NOMO-1 treated with DMSO at 0.1 percent for 48 hours (cell line): Measurements from ENCODE around the gene PIGU.
A peak's percentile ranks its signal among the peaks of the same experiment; 100 is the strongest.
"Not testable (repeated sequence)": the region's sequence is repeated elsewhere in the genome, so short reads cannot be mapped to it uniquely, and the experiment has no call there.

ENCODE experiments used
- DNase-seq: peaks from one replicate; lab custom pipeline; 2025; ENCODE audit not compliant: unreplicated experiment; lab: John Stamatoyannopoulos, UW

The PIGU gene

GRCh38 chr20:34537651-34538050 lies 139.2 kb downstream of the PIGU start:
- no peak for DNase-seq

- DNase-seq = peak; percentile 8
Observed at GRCh38 chr20:34536798-34537394, 140.0 kb downstream of the PIGU start.

GRCh38 chr20:34535857-34536256 lies 141.0 kb downstream of the PIGU start:
- no peak for DNase-seq

- no peak for DNase-seq
Observed at GRCh38 chr20:34535301-34535840, 141.5 kb downstream of the PIGU start.

GRCh38 chr20:34534391-34535165 lies 142.3 kb downstream of the PIGU start:
- no peak for DNase-seq

GRCh38 chr20:34532756-34533155 lies 144.1 kb downstream of the PIGU start:
- no peak for DNase-seq

- DNase-seq = no peak
Observed at GRCh38 chr20:34532320-34532719, 144.6 kb downstream of the PIGU start.

GRCh38 chr20:34531608-34532265 lies 145.2 kb downstream of the PIGU start:
- DNase-seq = no peak

- DNase-seq = no peak
Observed at GRCh38 chr20:34530342-34530741, 146.6 kb downstream of the PIGU start.

- DNase-seq = no peak
Observed at GRCh38 chr20:34529742-34530141, 147.2 kb downstream of the PIGU start.

GRCh38 chr20:34528921-34529297 lies 148.0 kb downstream of the PIGU start:
- DNase-seq = no peak

- DNase-seq = no peak
Observed at GRCh38 chr20:34527016-34527415, 149.9 kb downstream of the PIGU start.

- DNase-seq = no peak
Observed at GRCh38 chr20:34526466-34526865, 150.4 kb downstream of the PIGU start.

- DNase-seq = no peak
Observed at GRCh38 chr20:34525709-34526416, 151.0 kb downstream of the PIGU start.

GRCh38 chr20:34525342-34525708 lies 151.6 kb downstream of the PIGU start:
- no peak for DNase-seq

GRCh38 chr20:34524426-34524825 lies 152.5 kb downstream of the PIGU start:
- DNase-seq = no peak

- peak; percentile 14 for DNase-seq
Observed at GRCh38 chr20:34522969-34523871, 153.7 kb downstream of the PIGU start.

GRCh38 chr20:34519841-34520240 lies 157.1 kb downstream of the PIGU start:
- not testable (repeated sequence) for DNase-seq

- DNase-seq = not testable (repeated sequence)
Observed at GRCh38 chr20:34518863-34519262, 158.0 kb downstream of the PIGU start.

GRCh38 chr20:34517114-34517505 lies 159.8 kb downstream of the PIGU start:
- no peak for DNase-seq
